Muscle layer of colon (tissue), 2 donors: Measurements from ENCODE around the gene VSIR.

Experiments used
- H3K27ac ChIP-seq: one replicate; pipeline ENCODE4 v1.7.0; 2013; ENCODE audit warnings: low read depth, mild to moderate bottlenecking, low read length, moderate library complexity
- H3K27me3 ChIP-seq, 2 donors: one replicate each; pipeline ENCODE4 v1.7.0; 2013; ENCODE audit warnings: low read length in 2 of 2, mild to moderate bottlenecking in 2 of 2; ENCODE audit not compliant: insufficient read depth in 2 of 2, control insufficient read depth in 1 of 2
- H3K36me3 ChIP-seq: one replicate; pipeline ENCODE4 v1.7.0; 2013; ENCODE audit warnings: mild to moderate bottlenecking, low read length; ENCODE audit not compliant: insufficient read depth
- H3K4me1 ChIP-seq: one replicate; pipeline ENCODE4 v1.7.0; 2013; ENCODE audit warnings: mild to moderate bottlenecking, low read length; ENCODE audit not compliant: insufficient read depth
- H3K4me3 ChIP-seq, 2 donors: one replicate each; pipeline ENCODE4 v1.7.0; 2013; ENCODE audit warnings: low read length in 2 of 2, low read depth in 1 of 2, mild to moderate bottlenecking in 1 of 2, moderate library complexity in 1 of 2
- H3K9ac ChIP-seq: one replicate; pipeline ENCODE4 v1.7.0; 2013; ENCODE audit warnings: low read length
- H3K9me3 ChIP-seq: one replicate; pipeline ENCODE4 v1.7.0; 2013; ENCODE audit warnings: mild to moderate bottlenecking, low read length
- donor health status: abdominal sarcoma.
- donor health status: Adenocarcinoma of cecum.

The VSIR gene

GRCh38 chr10:71773221-71773971, at the start of gene VSIR:
VSIR (minus strand) TSS chr10:71773520; CDS start chr10:71773439, 81 bp downstream.
- peak within 1 kb of the TSS; percentile 90 for H3K27ac ChIP-seq
- peak within 1 kb of the TSS; percentile 78 for H3K9ac ChIP-seq
- H3K27me3 ChIP-seq: no peaks in the 10 kb centered on the region
- H3K9me3 ChIP-seq: no peaks in the 10 kb centered on the region
- H3K4me1 ChIP-seq: peaks cover 57% of the 10 kb centered on the region
- no peaks in the 10 kb centered on the region for H3K36me3 ChIP-seq
- H3K4me3 ChIP-seq: peak within 1 kb of the TSS; percentile 70 to 88

GRCh38 chr10:71821909-71822763, 48.8 kb upstream of the VSIR start:
- no peak overlapping the region for H3K27ac ChIP-seq
- H3K4me3 ChIP-seq: no peak overlapping the region
- H3K4me1 ChIP-seq: no peaks in the 10 kb centered on the region
- no peaks in the 10 kb centered on the region for H3K27me3 ChIP-seq
- H3K9ac ChIP-seq: no peak overlapping the region
- no peaks in the 10 kb centered on the region for H3K9me3 ChIP-seq
- H3K36me3 ChIP-seq: peaks cover 95% of the 10 kb centered on the region

- H3K36me3 ChIP-seq: peaks cover 96% of the 10 kb centered on the region
These were observed 47.6 kb upstream of the VSIR start for GRCh38 chr10:71820966-71821365.

GRCh38 chr10:71819985-71820384, 46.7 kb upstream of the VSIR start:
- Histone ChIP-seq H3K4me3 (no peak overlapping the region), H3K4me1 (no peaks in the 10 kb centered on the region), H3K9me3 (no peaks in the 10 kb centered on the region), H3K9ac (no peak overlapping the region), H3K27me3 (no peaks in the 10 kb centered on the region), H3K36me3 (peaks cover 93% of the 10 kb centered on the region), H3K27ac (no peak overlapping the region)

More at GRCh38 chr10:71820966-71821365, 47.6 kb upstream of the VSIR start:
- Histone ChIP-seq H3K27me3 (no peaks in the 10 kb centered on the region), H3K9ac (no peak overlapping the region), H3K4me1 (no peaks in the 10 kb centered on the region), H3K27ac (no peak overlapping the region), H3K9me3 (no peaks in the 10 kb centered on the region), H3K4me3 (no peak overlapping the region)

GRCh38 chr10:71819441-71819861, 46.1 kb upstream of the VSIR start:
- Histone ChIP-seq H3K4me3 (no peak overlapping the region), H3K27me3 (no peaks in the 10 kb centered on the region), H3K9me3 (no peaks in the 10 kb centered on the region), H3K9ac (no peak overlapping the region), H3K27ac (no peak overlapping the region), H3K36me3 (peaks cover 87% of the 10 kb centered on the region), H3K4me1 (no peaks in the 10 kb centered on the region)

GRCh38 chr10:71818674-71819260, 45.4 kb upstream of the VSIR start:
- H3K9ac ChIP-seq: no peak overlapping the region
- no peak overlapping the region for H3K4me3 ChIP-seq
- H3K9me3 ChIP-seq: no peaks in the 10 kb centered on the region
- H3K36me3 ChIP-seq: peaks cover 81% of the 10 kb centered on the region
- no peaks in the 10 kb centered on the region for H3K27me3 ChIP-seq
- H3K4me1 ChIP-seq: no peaks in the 10 kb centered on the region
- no peak overlapping the region for H3K27ac ChIP-seq

GRCh38 chr10:71817831-71818655, 44.7 kb upstream of the VSIR start:
- H3K9me3 ChIP-seq: no peaks in the 10 kb centered on the region
- no peaks in the 10 kb centered on the region for H3K27me3 ChIP-seq
- H3K9ac ChIP-seq: no peak overlapping the region
- peaks cover 73% of the 10 kb centered on the region for H3K36me3 ChIP-seq
- no peaks in the 10 kb centered on the region for H3K4me1 ChIP-seq
- H3K27ac ChIP-seq: no peak overlapping the region
- H3K4me3 ChIP-seq: no peak overlapping the region

- no peaks in the 10 kb centered on the region for H3K27me3 ChIP-seq
- H3K4me3 ChIP-seq: no peak overlapping the region
- H3K36me3 ChIP-seq: peaks cover 67% of the 10 kb centered on the region
- no peak overlapping the region for H3K9ac ChIP-seq
- no peaks in the 10 kb centered on the region for H3K9me3 ChIP-seq
- H3K4me1 ChIP-seq: no peaks in the 10 kb centered on the region
- no peak overlapping the region for H3K27ac ChIP-seq
These were observed 43.8 kb upstream of the VSIR start for GRCh38 chr10:71816936-71817618.

GRCh38 chr10:71816421-71816851, 43.1 kb upstream of the VSIR start:
- Histone ChIP-seq H3K9ac (no peak overlapping the region), H3K27ac (no peak overlapping the region), H3K36me3 (peaks cover 61% of the 10 kb centered on the region), H3K27me3 (no peaks in the 10 kb centered on the region), H3K4me3 (no peak overlapping the region), H3K4me1 (no peaks in the 10 kb centered on the region), H3K9me3 (no peaks in the 10 kb centered on the region)

- H3K4me1 ChIP-seq: no peaks in the 10 kb centered on the region
- H3K27ac ChIP-seq: no peak overlapping the region
- no peak overlapping the region for H3K9ac ChIP-seq
- no peak overlapping the region for H3K4me3 ChIP-seq
- no peaks in the 10 kb centered on the region for H3K9me3 ChIP-seq
- H3K36me3 ChIP-seq: peaks cover 52% of the 10 kb centered on the region
- H3K27me3 ChIP-seq: no peaks in the 10 kb centered on the region
These were observed 42.3 kb upstream of the VSIR start for GRCh38 chr10:71815515-71816130.
